ENCODE data around the gene ELAVL1.

The ELAVL1 gene

DNA sequence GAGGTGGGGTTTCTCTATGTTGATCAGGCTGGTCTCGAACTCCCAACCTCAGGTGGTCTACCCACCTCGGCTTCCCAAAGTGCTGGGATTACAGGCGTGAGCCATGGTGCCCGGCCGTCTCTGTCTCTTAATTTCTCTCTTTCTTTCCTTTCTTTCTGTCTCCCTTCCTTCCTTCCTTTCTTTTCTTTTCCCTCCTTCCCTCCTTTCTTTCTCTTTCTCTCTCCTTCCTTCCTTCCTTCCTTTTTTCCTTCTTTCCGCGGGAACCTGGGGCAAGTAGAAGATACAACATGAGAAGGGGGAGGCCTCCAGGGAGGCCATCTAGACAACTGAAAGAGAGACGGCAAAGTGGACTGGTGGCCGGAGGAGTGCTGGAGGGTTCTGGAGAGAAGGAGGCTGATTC, 15.2 kb upstream of the ELAVL1 start:
- no peak for DNase-seq

- no peak for DNase-seq
These were observed 12.4 kb upstream of the ELAVL1 start for GRCh38 chr19:8017808-8018207.

DNA sequence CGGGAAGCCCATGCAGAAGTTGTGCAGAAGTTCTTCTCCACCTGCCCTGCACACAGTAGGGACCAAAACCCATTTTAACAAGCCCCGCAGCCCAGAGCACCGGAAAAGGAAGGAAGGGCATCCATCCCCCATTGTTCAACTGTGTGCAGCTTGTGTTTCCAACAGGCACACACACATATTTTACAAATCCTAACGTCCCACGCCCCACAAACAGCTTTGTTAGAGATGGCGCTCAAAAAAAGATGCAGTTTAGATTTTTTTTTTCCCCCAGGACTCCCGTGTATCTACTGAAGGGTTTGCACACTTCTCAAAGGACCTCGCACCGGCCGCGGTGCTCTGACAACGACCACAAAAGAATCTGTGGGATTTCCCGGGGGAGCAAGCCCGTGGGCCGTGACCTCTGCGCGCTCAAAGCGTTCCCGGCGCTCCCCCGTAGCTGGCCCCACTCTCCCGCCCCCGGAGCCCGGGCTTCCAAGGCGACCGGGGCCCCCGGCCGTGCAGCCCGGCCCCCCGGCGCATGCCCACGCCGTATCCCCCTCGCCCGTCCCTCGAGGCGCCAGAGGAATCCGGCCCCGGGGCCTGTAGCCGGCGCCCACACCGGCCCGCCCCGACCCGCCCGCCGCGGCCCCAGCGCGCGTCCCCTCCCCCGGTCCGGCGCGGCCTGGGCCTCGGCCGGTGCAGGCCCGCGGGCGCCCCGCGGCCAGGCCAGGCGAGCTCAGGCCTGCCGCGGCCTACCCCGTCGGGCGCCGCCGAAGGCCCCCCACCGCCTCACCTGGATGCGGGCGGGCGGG, 523 bp downstream of the ELAVL1 start:
- peak; percentile 22 for DNase-seq

GRCh38 chr19:8004001-8004400, 1.4 kb downstream of the ELAVL1 start:
- DNase-seq, result no peak

DNA sequence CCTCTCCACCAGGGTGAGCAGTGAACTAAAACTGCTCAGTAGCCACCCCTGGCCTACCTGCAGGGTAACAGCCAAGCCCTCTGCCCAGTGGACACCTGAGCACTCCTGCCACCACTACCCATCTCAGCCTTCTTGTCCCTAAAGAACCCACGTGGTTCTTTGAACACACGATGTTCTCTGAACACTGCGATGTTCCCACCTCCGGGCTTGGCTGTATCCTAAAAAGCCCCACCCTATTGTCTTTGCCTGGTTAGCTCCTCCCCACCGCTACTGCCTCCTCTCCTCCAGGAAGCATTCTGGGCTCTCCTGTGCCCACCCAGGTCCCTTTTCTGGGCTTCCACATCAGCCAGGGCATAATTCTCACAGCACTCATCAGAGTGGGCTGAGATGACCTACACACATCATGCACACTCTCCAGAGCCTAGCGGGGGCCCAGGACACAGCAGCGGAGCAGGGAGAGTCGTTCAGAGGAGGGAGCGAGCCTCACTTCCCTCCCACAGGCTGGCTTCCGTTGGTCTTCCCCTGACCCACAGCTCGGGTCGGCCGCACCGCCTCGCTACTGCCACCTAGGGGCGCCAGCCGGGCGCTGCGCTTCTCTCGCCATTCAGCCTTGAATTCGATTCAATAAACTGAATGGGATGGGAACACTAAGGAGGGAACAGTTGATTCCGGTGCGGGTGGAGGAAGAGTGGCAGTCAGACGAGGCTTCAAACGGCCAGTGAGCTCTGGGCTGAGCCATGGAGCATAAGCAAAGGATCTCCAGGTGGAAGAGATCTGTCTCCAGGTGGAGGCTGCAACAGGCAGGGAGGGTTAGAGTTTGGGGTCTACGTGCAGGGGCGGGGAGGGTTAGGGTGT, 3.2 kb downstream of the ELAVL1 start:
- peak; percentile 84 for DNase-seq

DNA sequence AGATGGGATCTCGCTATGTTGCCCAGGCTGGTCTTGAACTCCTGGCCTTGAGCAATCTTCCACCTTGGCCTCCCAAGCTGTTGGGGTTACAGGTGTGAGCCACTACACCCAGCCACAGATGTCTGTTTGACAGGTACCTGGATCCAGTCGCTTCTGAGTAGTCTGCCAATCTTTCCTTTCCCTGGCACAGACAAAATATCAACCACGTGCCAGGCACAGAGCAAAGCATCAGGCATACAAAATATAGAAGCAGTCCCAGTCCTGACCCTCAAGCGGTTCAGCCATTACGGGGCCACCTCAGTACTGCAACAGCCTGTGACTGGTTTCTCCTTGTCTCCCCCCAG, 3.8 kb downstream of the ELAVL1 start:
- DNase-seq, result no peak

DNA sequence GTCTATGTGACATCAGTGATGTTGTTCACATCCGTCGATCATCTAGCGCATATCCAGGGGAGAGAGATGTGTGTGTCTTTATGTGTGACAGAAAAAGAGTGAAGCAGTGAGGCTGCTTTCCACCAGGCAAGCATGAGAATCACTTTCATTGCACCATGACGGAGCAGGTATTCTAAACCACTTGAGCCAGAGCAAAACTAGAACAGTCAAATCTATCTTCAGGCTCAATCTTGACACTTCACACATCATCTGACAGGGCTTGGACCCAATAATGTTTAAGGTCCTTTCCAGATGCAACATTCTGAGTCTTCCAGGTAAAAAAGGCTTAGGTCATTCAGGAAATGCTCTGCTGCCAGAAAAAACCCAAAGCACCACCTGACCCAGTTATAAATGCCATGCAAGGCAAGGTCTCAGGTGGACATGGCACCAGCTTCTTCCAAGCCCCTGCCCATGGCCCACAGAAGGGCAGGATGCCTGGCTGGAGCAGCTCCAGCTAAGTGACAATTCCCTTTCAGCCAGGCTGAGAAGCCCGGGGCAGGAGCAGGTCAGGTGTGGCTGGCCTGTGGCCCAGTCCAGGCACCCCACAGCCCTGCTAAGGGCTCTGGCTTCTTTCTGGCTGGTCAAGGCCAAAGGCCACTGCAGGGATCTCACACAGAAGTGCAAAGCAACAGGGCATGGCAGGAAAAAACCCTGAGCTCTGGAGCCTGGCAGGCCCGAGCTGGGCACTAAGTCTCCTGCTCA, 5.0 kb downstream of the ELAVL1 start:
- DNase-seq, result no peak

DNA sequence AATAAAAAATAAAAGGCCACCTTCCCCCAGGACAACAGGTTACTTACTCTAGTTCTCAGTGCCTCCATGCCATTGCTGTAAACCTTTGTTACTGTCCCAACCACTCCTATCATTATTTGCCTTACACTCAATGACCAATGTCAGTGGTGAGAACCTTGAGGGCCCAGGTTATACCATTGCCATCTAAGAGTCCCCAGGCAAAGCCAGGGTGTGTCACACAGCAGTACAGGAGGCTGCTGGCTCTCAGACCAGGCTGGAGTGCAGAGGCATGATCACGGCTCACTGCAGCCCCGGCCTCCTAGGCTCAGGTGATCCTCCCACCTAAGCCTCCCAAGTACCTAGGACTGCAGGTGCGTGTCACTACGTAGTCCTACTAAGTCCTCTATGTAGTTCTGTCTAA, 6.1 kb downstream of the ELAVL1 start:
- no peak for DNase-seq

DNA sequence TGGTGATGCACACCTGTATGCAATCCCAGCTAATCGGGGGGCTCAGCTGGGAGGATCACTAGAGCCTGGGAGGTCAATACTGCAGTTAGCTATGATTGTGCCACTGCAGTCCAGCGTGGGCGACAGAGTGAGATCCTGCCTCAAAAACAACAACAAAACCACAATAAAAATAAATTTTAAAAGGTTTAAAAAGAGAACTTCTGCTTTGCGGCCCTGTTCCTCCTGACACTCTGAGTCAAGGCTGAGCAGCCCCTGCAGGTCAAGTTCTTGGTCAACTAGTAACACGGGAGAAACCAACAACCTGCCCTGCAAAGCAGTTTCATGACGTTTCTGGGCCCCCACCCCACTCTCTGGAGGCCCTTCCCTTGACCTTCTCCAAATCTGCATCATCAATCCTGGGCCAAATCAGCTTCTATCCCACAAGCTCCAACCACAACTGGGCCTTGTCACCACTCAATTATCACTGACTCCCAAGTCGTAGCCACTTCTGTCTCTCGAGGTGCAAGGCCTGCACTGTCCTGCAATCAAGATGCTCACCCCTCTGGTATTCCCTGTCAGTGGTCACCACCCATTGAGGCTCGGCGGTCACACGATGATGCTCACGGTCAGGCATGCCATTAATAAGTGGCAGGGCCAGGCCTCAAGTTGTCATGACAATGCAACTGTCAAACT, 7.5 kb downstream of the ELAVL1 start:
- peak; percentile 32 for DNase-seq

- DNase-seq, result no peak
These were observed 8.6 kb downstream of the ELAVL1 start for GRCh38 chr19:7996883-7997282.

DNA sequence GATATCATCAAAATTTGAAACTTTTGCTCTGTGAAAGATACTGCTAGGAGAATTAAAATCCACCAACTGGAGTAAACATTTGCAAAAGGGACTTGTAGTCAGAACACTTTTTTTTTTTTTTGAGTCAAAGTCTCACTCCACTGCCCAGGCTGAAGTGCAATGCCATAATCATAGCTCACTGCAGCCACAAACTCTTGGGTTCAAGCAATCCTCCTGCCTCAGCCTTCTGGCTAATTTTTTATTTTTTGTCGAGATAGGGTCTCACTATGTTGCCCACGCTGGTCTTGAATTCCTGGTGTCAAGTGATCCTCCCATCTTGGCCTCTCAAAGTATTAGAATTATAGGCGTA, 9.7 kb downstream of the ELAVL1 start:
- no peak for DNase-seq

DNA sequence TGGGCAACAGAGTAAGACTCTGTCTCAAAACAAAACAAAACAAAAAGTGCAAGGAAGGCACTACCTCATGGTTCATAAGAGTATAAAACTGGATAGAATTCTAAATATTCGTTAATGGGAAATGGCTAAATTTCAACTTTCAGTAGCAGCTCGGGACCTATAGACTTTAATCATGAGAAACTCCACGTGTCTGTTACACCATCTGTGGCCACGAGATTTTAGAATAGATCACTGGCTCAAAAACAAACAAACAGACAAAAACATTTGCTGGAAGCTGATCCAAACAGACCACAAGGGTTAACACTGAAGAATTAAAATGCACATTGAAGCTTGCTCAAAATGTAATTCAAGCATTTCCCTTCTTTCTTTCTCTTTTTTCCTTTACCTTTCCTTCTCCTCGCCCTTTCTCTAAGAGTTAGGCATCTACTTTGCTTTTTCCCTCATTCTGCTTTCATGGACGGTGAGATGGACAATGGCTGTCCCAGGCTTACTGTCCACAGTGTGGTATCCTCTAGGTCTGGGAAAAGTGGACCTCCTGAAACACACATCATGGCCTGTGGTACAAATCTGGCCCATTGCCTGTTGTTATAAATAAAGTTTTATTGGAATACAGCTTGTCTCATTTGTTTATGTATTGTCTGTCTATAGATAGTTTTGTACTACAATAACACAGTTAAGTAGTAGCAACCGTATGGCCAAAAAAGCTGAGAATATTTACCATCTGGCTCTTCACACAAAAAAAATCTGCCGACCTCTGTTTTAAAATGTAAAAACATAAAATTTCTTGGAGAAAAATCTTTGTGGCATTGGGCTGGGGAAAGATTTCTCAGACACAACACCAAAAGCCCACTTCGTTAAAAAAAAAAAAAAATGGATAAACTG, 10.3 kb downstream of the ELAVL1 start:
- no peak for DNase-seq

- no peak for DNase-seq
These were observed 11.3 kb downstream of the ELAVL1 start for GRCh38 chr19:7994114-7994513.

DNA sequence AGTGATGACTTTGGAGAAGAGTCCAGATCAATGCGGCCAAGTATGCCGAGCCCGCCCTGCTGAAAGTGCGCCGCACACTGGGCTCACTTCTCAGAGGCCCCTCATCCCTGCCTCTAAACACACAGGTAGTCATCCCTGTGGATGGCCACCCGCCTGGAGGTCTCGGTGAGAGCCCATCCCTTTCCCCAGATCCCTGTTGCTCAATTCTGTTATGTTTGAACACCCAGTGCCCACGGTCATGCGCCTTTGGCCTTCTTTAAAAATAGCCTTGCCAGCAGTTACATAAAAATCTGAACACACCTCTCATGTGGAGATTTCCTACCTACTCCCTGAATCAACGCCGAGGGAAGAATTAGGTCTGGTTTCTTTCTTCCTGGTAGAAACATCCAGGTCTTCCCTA, 11.9 kb downstream of the ELAVL1 start:
- no peak for DNase-seq

DNA sequence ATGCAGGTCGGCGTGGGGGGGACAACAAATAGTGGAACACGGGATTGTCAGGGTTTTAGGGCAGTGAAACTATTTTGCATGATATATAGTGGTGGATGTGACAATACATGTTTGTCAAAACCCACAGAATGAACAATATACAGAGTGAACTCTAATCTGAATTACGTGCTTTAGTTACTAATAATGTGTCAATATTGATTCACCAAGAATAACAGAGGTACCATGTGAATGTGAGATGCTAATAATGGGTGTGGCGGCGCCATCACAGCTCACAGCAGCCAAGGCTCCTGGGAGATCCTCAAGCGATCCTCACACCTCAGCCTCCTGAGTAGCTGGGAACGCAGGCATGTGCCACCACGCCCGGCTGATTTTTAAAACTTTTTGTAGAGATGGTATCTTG, 12.9 kb downstream of the ELAVL1 start:
- no peak for DNase-seq

DNA sequence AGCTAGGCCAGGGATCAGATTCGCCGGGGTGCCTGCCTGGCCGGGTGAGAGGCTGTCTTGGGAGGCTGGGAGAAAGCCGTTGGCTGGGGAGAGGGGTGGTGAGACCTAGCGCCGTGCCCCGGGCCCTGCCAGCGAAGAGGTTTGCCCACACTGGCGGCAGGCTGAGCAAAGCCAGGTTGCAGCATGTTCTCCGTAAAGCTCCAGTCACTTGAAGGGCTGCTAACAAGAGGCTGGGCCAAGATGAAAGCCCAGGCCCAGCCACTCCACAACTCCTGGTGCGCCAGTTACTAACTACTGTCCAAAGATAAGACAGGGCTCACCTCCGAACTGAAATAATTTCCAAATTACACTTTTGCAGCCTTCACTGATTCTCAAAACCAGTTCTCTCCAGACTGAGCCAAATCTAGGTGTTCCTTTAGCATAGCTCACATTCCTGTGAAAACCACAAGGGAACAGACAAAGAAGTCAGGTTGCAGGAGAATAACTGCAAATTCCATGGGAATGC, 16.3 kb downstream of the ELAVL1 start:
- no peak for DNase-seq

DNA sequence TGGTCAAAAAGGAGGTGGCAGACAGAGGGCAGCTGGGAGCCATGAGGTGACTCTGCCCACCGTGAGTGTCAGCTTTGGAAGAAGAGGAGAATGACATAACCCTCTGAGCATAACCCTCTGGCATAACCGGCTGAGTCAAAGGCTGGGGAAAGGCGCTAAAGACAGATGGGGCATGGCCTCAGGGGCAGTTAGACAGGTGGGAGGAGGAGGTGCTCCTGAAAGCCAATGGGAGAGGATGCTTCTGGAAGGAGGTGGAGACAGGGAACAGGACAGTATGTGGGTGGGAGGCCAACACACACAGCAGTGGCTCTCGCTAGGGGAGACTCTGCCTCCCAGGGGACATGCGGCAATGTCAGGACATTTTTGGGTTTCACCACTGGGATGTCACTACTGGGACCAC, 17.1 kb downstream of the ELAVL1 start:
- DNase-seq, result peak; percentile 37

- peak; percentile 29 for DNase-seq
These were observed 18.2 kb downstream of the ELAVL1 start for GRCh38 chr19:7987114-7987768.

GRCh38 chr19:7986321-7987113, 18.9 kb downstream of the ELAVL1 start:
- peak; percentile 77 for DNase-seq

DNA sequence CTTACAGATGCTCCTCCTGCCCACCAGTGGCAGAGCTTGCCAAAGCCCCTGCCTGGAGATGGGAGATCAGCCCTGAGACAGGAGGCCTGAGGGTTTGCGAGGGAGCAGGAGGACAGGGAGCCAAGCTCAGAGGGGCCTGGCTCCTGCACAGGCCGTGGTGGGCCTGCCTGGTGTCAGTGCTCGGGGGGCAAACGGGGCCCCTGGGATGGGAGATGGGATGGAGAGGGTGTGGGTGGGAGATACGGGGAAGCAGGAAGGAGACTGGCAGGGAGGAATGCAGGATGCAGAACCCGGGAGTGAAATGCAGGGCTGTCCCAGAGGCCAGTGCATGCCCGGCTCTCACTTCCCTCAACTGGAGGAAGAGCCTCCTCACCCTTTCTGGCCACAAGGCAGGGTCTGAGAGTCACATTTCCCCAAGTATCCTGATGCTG, 19.9 kb downstream of the ELAVL1 start:
- DNase-seq, result no peak
